IMR-90 (cell line): ENCODE data around the gene HS6ST3. TPM values are rescaled to one million over a fixed set of nuclear protein-coding genes. Genes with fewer than 3 reads are reported as not detected.

Experiments
- ATAC-seq: fragments of 200-7000 bp; cut with Tn5 transposase; 2 replicates; pipeline ENCODE4 v1.9.1; 2020; ENCODE audit warnings: low read depth, mild to moderate bottlenecking, moderate library complexity
- BruUV-seq: library from RNA; stranded (reverse); fragments of 400-500 nt; replicated peaks from 2 replicates; lab custom pipeline; 2021; lab: Mats Ljungman, UMichigan
- CTCF ChIA-PET: fragments of 300-600 bp; formaldehyde crosslinking; extraction: SDS; loops from one replicate; lab custom pipeline; 2021; ENCODE audit warnings: antibody characterized with exemption; lab: Yijun Ruan, JAX
- POLR2A ChIA-PET: fragments of 300-600 bp; sonication (Branson Sonifier 250); formaldehyde crosslinking; loops from one replicate; lab custom pipeline; 2022; ENCODE audit warnings: antibody characterized with exemption; ENCODE audit not compliant: unreplicated experiment; lab: Charles Lee
- DNase-seq: peaks from one replicate; pipeline ENCODE4 v3.0.0; 2013
- H2AFZ ChIP-seq: replicated peaks from 2 replicates; pipeline ENCODE3; 2013; ENCODE audit warnings: low read length, mild to moderate bottlenecking; ENCODE audit not compliant: poor library complexity
- H2AK5ac ChIP-seq: 2 replicates; pipeline ENCODE4 v1.6.1; 2013; ENCODE audit warnings: low read depth, low read length, inconsistent platforms
- H2AK9ac ChIP-seq: replicated peaks from 2 replicates; pipeline ENCODE3; 2013; ENCODE audit warnings: mild to moderate bottlenecking, low read depth, low read length, moderate library complexity; ENCODE audit not compliant: poor library complexity
- H2BK120ac ChIP-seq: 2 replicates; pipeline ENCODE4 v1.6.1; 2013; ENCODE audit warnings: low read depth, low read length, inconsistent platforms
- H2BK15ac ChIP-seq: 3 replicates; pipeline ENCODE4 v1.6.1; 2013; ENCODE audit warnings: low read depth, low read length, inconsistent platforms
- H2BK20ac ChIP-seq: 2 replicates; pipeline ENCODE4 v1.6.1; 2013; ENCODE audit warnings: low read depth, mild to moderate bottlenecking, inconsistent platforms, low read length, moderate library complexity
- H2BK5ac ChIP-seq: 2 replicates; pipeline ENCODE4 v1.6.1; 2013; ENCODE audit warnings: mild to moderate bottlenecking, low read depth, low read length, inconsistent platforms; ENCODE audit not compliant: poor library complexity, severe bottlenecking
- H3K14ac ChIP-seq: replicated peaks from 2 replicates; pipeline ENCODE4 v1.6.1; 2013; ENCODE audit warnings: low read depth, low read length, inconsistent platforms
- H3K18ac ChIP-seq: 2 replicates; pipeline ENCODE4 v1.6.1; 2013; ENCODE audit warnings: low read depth, low read length, control low read depth
- H3K23ac ChIP-seq: 2 replicates; pipeline ENCODE4 v1.6.1; 2013; ENCODE audit warnings: low read depth, low read length, inconsistent platforms
- H3K27ac ChIP-seq: 2 replicates; pipeline ENCODE4 v1.5.1; 2013; ENCODE audit warnings: mild to moderate bottlenecking, control low read depth, low read length; ENCODE audit not compliant: insufficient read depth
- H3K27me3 ChIP-seq: 2 replicates; pipeline ENCODE4 v1.6.1; 2013; ENCODE audit warnings: low read length; ENCODE audit not compliant: control insufficient read depth, insufficient read depth
- H3K36me3 ChIP-seq: 2 replicates; pipeline ENCODE4 v1.6.1; 2013; ENCODE audit warnings: low read length, mixed read lengths; ENCODE audit not compliant: control insufficient read depth, insufficient read depth
- H3K4ac ChIP-seq: 2 replicates; pipeline ENCODE4 v1.6.1; 2013; ENCODE audit warnings: low read depth, low read length, inconsistent platforms
- H3K4me1 ChIP-seq: 2 replicates; pipeline ENCODE4 v1.6.1; 2013; ENCODE audit warnings: low read length, mixed read lengths; ENCODE audit not compliant: control insufficient read depth, insufficient read depth
- H3K4me2 ChIP-seq: 2 replicates; pipeline ENCODE4 v1.6.1; 2013; ENCODE audit warnings: low read depth, mild to moderate bottlenecking, control low read depth, low read length, moderate library complexity
- H3K4me3 ChIP-seq: 2 replicates; pipeline ENCODE4 v1.5.1; 2013; ENCODE audit warnings: low read depth, mild to moderate bottlenecking, control low read depth, low read length, moderate library complexity; ENCODE audit not compliant: insufficient read depth
- H3K56ac ChIP-seq: 2 replicates; pipeline ENCODE4 v1.6.1; 2013; ENCODE audit warnings: low read length, inconsistent platforms; ENCODE audit not compliant: insufficient read depth; ENCODE audit errors: extremely low read depth
- H3K79me1 ChIP-seq, 2 experiments: 2 replicates each; pipeline ENCODE4 v1.6.1; 2013; ENCODE audit warnings: low read length in 2 of 2, inconsistent platforms in 1 of 2, low read depth in 1 of 2
- H3K9ac ChIP-seq: 2 replicates; pipeline ENCODE4 v1.6.1; 2013; ENCODE audit warnings: low read depth, low read length, control low read depth
- H3K9me1 ChIP-seq: 2 replicates; pipeline ENCODE4 v1.6.1; 2013; ENCODE audit warnings: low read length, inconsistent platforms; ENCODE audit not compliant: insufficient read depth
- H3K9me3 ChIP-seq: 2 replicates; pipeline ENCODE4 v1.6.1; 2013; ENCODE audit warnings: low read length; ENCODE audit not compliant: control insufficient read depth, insufficient read depth
- H4K20me1 ChIP-seq: 2 replicates; pipeline ENCODE4 v1.6.1; 2013; ENCODE audit warnings: low read length, inconsistent platforms; ENCODE audit not compliant: insufficient read depth
- H4K5ac ChIP-seq: 2 replicates; pipeline ENCODE4 v1.6.1; 2013; ENCODE audit warnings: mild to moderate bottlenecking, low read depth, low read length, control low read depth
- H4K8ac ChIP-seq, 2 experiments: 2 replicates each; pipeline ENCODE4 v1.6.1; 2013; ENCODE audit warnings: low read depth in 2 of 2, low read length in 2 of 2, control low read depth in 1 of 2, inconsistent platforms in 1 of 2
- H4K91ac ChIP-seq: 2 replicates; pipeline ENCODE4 v1.6.1; 2013; ENCODE audit warnings: low read depth, low read length, inconsistent platforms; ENCODE audit not compliant: insufficient read depth
- BHLHE40 ChIP-seq: fragments of 150-350 bp; IDR thresholded peaks from 2 replicates; pipeline ENCODE4 v1.6.1; 2016; ENCODE audit warnings: mild to moderate bottlenecking, low read depth, low read length
- CEBPB ChIP-seq: IDR thresholded peaks from 2 replicates; pipeline ENCODE4 v1.6.1; 2012; ENCODE audit warnings: low read depth, low read length, improper control_type of control experiment
- CHD1 ChIP-seq: IDR thresholded peaks from 2 replicates; pipeline ENCODE4 v1.6.1; 2012; ENCODE audit warnings: low read depth, low read length, improper control_type of control experiment
- CTCF ChIP-seq: conservative IDR thresholded peaks from 2 replicates; pipeline ENCODE4 v1.5.1; 2012; ENCODE audit warnings: mild to moderate bottlenecking, low read depth, low read length, improper control_type of control experiment
- FOS ChIP-seq: fragments of 150-350 bp; IDR thresholded peaks from 2 replicates; pipeline ENCODE4 v1.6.1; 2016; ENCODE audit warnings: low read depth, low read length
- MAFK ChIP-seq: IDR thresholded peaks from 2 replicates; pipeline ENCODE4 v1.6.1; 2012; ENCODE audit warnings: low read depth, low read length, improper control_type of control experiment
- MAZ ChIP-seq: IDR thresholded peaks from 2 replicates; pipeline ENCODE4 v1.6.1; 2012; ENCODE audit warnings: low read depth, mild to moderate bottlenecking, low read length, improper control_type of control experiment, moderate library complexity, borderline replicate concordance
- MXI1 ChIP-seq: IDR thresholded peaks from 2 replicates; pipeline ENCODE4 v1.6.1; 2012; ENCODE audit warnings: low read depth, mild to moderate bottlenecking, low read length, moderate library complexity, borderline replicate concordance
- NFE2L2 ChIP-seq: fragments of 150-350 bp; IDR thresholded peaks from 2 replicates; pipeline ENCODE4 v1.6.1; 2016; ENCODE audit warnings: low read depth, mild to moderate bottlenecking, low read length
- POLR2A ChIP-seq: IDR thresholded peaks from 2 replicates; pipeline ENCODE4 v1.6.1; 2012; ENCODE audit warnings: mild to moderate bottlenecking, low read depth, low read length
- RAD21 ChIP-seq: IDR thresholded peaks from 2 replicates; pipeline ENCODE4 v1.6.1; 2012; ENCODE audit warnings: low read length, improper control_type of control experiment
- RCOR1 ChIP-seq: IDR thresholded peaks from 2 replicates; pipeline ENCODE4 v1.6.1; 2012; ENCODE audit warnings: mild to moderate bottlenecking, low read length, improper control_type of control experiment; ENCODE audit not compliant: insufficient replicate concordance
- RFX5 ChIP-seq: IDR thresholded peaks from 2 replicates; pipeline ENCODE4 v1.8.0; 2012; ENCODE audit warnings: low read depth, mild to moderate bottlenecking, low read length, moderate library complexity
- SMC3 ChIP-seq: fragments of 150-350 bp; IDR thresholded peaks from 2 replicates; pipeline ENCODE4 v1.6.1; 2016; ENCODE audit warnings: low read depth, mild to moderate bottlenecking, antibody characterized with exemption, low read length, moderate library complexity
- USF2 ChIP-seq: fragments of 150-350 bp; IDR thresholded peaks from 2 replicates; pipeline ENCODE4 v1.6.1; 2017; ENCODE audit warnings: mild to moderate bottlenecking, antibody characterized with exemption, low read length, low read depth
- dilution Hi-C: fragments of 300-500 bp; cut with HindIII; formaldehyde crosslinking; loops from one replicate; pipeline ENCODE4 v1.14.3; 2018; ENCODE audit warnings: low sequenced_read_pairs; ENCODE audit not compliant: unreplicated experiment
- in situ Hi-C: fragments of 300-500 bp; cut with MboI; formaldehyde crosslinking; loops from 3 replicates; pipeline ENCODE4 v1.14.3; 2019; ENCODE audit warnings: low sequenced_read_pairs, inconsistent platforms, mixed read lengths
- intact Hi-C: fragments of 100-400 bp; cut with micrococcal nuclease; formaldehyde crosslinking; loops from 2 replicates; pipeline ENCODE4 v1.10.0; 2022
- polyA plus RNA-seq, 3 experiments: library from polyadenylated mRNA; depleted of rRNA; stranded (reverse); fragments of >200 nt; gene quantifications; 2 replicates each; pipeline ENCODE4 v1.2.3, GENCODE V29; 2012; ENCODE audit warnings: low replicate concordance in 1 of 3
- total RNA-seq: library from RNA; depleted of rRNA; stranded (reverse); fragments of >200 nt; gene quantifications from 2 replicates; pipeline ENCODE4 v1.2.3, GENCODE V29; 2012

Gene HS6ST3
- total and polyA plus RNA-seq, 2 of the 4 experiments (the other 2 are of a cell fraction): not detected

GRCh38 chr13:96822895-96823294, 733.0 kb downstream of the HS6ST3 start:
- Histone ChIP-seq H2BK15ac (no peak overlapping the region), H3K14ac (no peak overlapping the region), H4K5ac (no peak overlapping the region), H3K18ac (no peak overlapping the region), H2AK9ac (no peak overlapping the region), H3K27ac (no peak overlapping the region), H3K9ac (no peak overlapping the region), H3K9me3 (no peaks in the 10 kb centered on the region), H2AK5ac (no peak overlapping the region), H3K36me3 (no peaks in the 10 kb centered on the region), H2BK20ac (no peak overlapping the region), H3K56ac (no peak overlapping the region), H2BK5ac (no peak overlapping the region), H3K4me3 (no peak overlapping the region), H2BK120ac (no peak overlapping the region), H4K8ac (no peak overlapping the region), H3K4ac (no peak overlapping the region), H4K91ac (no peak overlapping the region), H4K20me1 (no peaks in the 10 kb centered on the region), H3K9me1 (no peaks in the 10 kb centered on the region), H3K79me1 (no peaks in the 10 kb centered on the region), H3K23ac (no peak overlapping the region), H3K4me2 (no peak overlapping the region), H2AFZ (no peak overlapping the region), H3K4me1 (no peaks in the 10 kb centered on the region), H3K27me3 (no peaks in the 10 kb centered on the region)
- intact Hi-C loops: no loop called here
- no TSS peak for BruUV-seq
- ATAC-seq (no peak), DNase-seq (no peak)
- in situ Hi-C loops: loop anchor here (25.0 kb wide), 1 partner anchor 786 kb away; no protein-coding TSS in a partner anchor
- ChIA-PET CTCF (no interaction called here), POLR2A (no interaction called here)
- TF ChIP-seq POLR2A (no peak), CTCF (no peak), MXI1 (no peak), MAFK (no peak), USF2 (no peak), NFE2L2 (no peak), RAD21 (no peak), RCOR1 (no peak), CEBPB (no peak), RFX5 (no peak), MAZ (no peak), FOS (no peak), BHLHE40 (no peak), SMC3 (no peak), CHD1 (no peak)
- dilution Hi-C loops: no loop called here
